CD14-positive monocyte (primary cell): ENCODE measurements around the gene ITIH3. TPM values are rescaled to one million over a fixed set of nuclear protein-coding genes. Genes with fewer than 3 reads are reported as not detected.
A peak's percentile ranks its signal among the peaks of the same experiment; 100 is the strongest.

Source experiments
- DNase-seq, 3 donors: peaks; one replicate each; pipeline ENCODE4 v3.0.0-alpha.2; 2011 to 2022
- H2AFZ ChIP-seq: 2 replicates; pipeline ENCODE4 v1.6.0; 2012; ENCODE audit warnings: mild to moderate bottlenecking, low read depth, low read length, inconsistent platforms; ENCODE audit not compliant: insufficient read depth, poor library complexity, severe bottlenecking
- H3K27ac ChIP-seq, 2 donors: 1 replicate in 1 of 2; 2 replicates in 1 of 2; pipeline ENCODE4 v1.5.1; 2012 to 2013; ENCODE audit warnings: low read length in 2 of 2, control low read depth in 1 of 2, inconsistent platforms in 1 of 2, low read depth in 1 of 2, mild to moderate bottlenecking in 1 of 2
- H3K27me3 ChIP-seq, 2 donors: one replicate each; pipeline versions ENCODE4 v1.6.0 to v1.6.1; 2011 to 2013; ENCODE audit warnings: low read length in 2 of 2; ENCODE audit not compliant: control insufficient read depth in 2 of 2, insufficient read depth in 2 of 2
- H3K36me3 ChIP-seq, 2 donors: replicated peaks in 1 of 2; 1 replicate in 1 of 2; 2 replicates in 1 of 2; pipeline versions ENCODE4 v1.5.1 to v1.6.1; 2012 to 2013; ENCODE audit warnings: low read length in 2 of 2, control low read depth in 1 of 2, inconsistent platforms in 1 of 2, mild to moderate bottlenecking in 1 of 2; ENCODE audit not compliant: insufficient read depth in 2 of 2, control insufficient read depth in 1 of 2
- H3K4me1 ChIP-seq, 2 donors: 1 replicate in 1 of 2; 2 replicates in 1 of 2; pipeline versions ENCODE4 v1.5.1 to v1.6.1; 2012 to 2013; ENCODE audit warnings: low read length in 2 of 2, control low read depth in 1 of 2, inconsistent platforms in 1 of 2, mild to moderate bottlenecking in 1 of 2, moderate library complexity in 1 of 2; ENCODE audit not compliant: insufficient read depth in 2 of 2, control insufficient read depth in 1 of 2
- H3K4me2 ChIP-seq: replicated peaks from 2 replicates; pipeline ENCODE3; 2012; ENCODE audit warnings: low read length, moderate library complexity, mild to moderate bottlenecking; ENCODE audit not compliant: poor library complexity, severe bottlenecking; ENCODE audit errors: extremely low read depth
- H3K4me3 ChIP-seq, 3 experiments: fragments of 200-600 bp in 1 of 3; sonication (generic) in 1 of 3; replicated peaks in 1 of 3; 1 replicate in 2 of 3; 2 replicates in 1 of 3; pipeline ENCODE4 v1.5.1; 2011 to 2013; ENCODE audit warnings: low read length in 3 of 3, mild to moderate bottlenecking in 3 of 3, control low read depth in 2 of 3, low read depth in 2 of 3, inconsistent platforms in 1 of 3, moderate library complexity in 1 of 3
- H3K79me2 ChIP-seq: 2 replicates; pipeline ENCODE4 v1.6.0; 2012; ENCODE audit warnings: mild to moderate bottlenecking, control low read depth, inconsistent platforms, low read length, moderate library complexity; ENCODE audit not compliant: insufficient read depth
- H3K9ac ChIP-seq: 2 replicates; pipeline ENCODE4 v1.6.0; 2017; ENCODE audit warnings: low read length, mild to moderate bottlenecking; ENCODE audit not compliant: insufficient read depth, poor library complexity, severe bottlenecking
- H3K9me3 ChIP-seq, 2 donors: replicated peaks in 1 of 2; 1 replicate in 1 of 2; 2 replicates in 1 of 2; pipeline versions ENCODE4 v1.5.1 to v1.6.1; 2012 to 2013; ENCODE audit warnings: low read length in 2 of 2, control low read depth in 1 of 2; ENCODE audit not compliant: control insufficient read depth in 1 of 2, insufficient read depth in 1 of 2
- H4K20me1 ChIP-seq: 2 replicates; pipeline ENCODE4 v1.6.0; 2012; ENCODE audit warnings: mild to moderate bottlenecking, low read length, control low read depth, moderate library complexity; ENCODE audit not compliant: insufficient read depth
- H3K27ac Mint-ChIP-seq, 7 donors: one replicate each; pipeline ENCODE4 v1.8.0; 2020; ENCODE audit warnings: mild to moderate bottlenecking in 7 of 7, mixed read lengths in 7 of 7, moderate library complexity in 6 of 7, inconsistent platforms in 2 of 7
- H3K27me3 Mint-ChIP-seq, 3 donors: one replicate each; pipeline ENCODE4 v1.8.0; 2021 to 2022; ENCODE audit warnings: low read depth in 3 of 3, mild to moderate bottlenecking in 3 of 3, mixed read lengths in 3 of 3, moderate library complexity in 3 of 3, inconsistent platforms in 1 of 3
- H3K36me3 Mint-ChIP-seq, 2 donors: one replicate each; pipeline ENCODE4 v1.8.0; 2020; ENCODE audit warnings: mixed read lengths in 2 of 2, inconsistent platforms in 1 of 2, mild to moderate bottlenecking in 1 of 2
- H3K4me1 Mint-ChIP-seq: one replicate; pipeline ENCODE4 v1.8.0; 2020; ENCODE audit warnings: mild to moderate bottlenecking, mixed read lengths
- H3K4me3 Mint-ChIP-seq, 2 donors: one replicate each; pipeline ENCODE4 v1.8.0; 2020; ENCODE audit warnings: mild to moderate bottlenecking in 2 of 2, mixed read lengths in 2 of 2, moderate library complexity in 1 of 2
- H3K9me3 Mint-ChIP-seq, 7 donors: one replicate each; pipeline ENCODE4 v1.8.0; 2020 to 2022; ENCODE audit warnings: mixed read lengths in 7 of 7, mild to moderate bottlenecking in 6 of 7, moderate library complexity in 6 of 7, inconsistent platforms in 2 of 7
- WGBS: methylation state at CpG from one replicate; pipeline ENCODE4 v1.1.5; 2013; ENCODE audit warnings: missing lambda C conversion rate; ENCODE audit not compliant: insufficient coverage; 5-methylcytosine and 5-hydroxymethylcytosine counted together
- intact Hi-C, 2 donors: fragments of 100-400 bp; cut with micrococcal nuclease; formaldehyde crosslinking; loops; one replicate each; pipeline versions ENCODE4 v1.15.0 to v1.15.1; 2023
- polyA plus RNA-seq, 3 donors: library from polyadenylated mRNA; depleted of rRNA in 1 of 3; unstranded in 2 of 3; stranded (reverse) in 1 of 3; fragments of 300-500 nt in 2 of 3; fragments of >200 nt in 1 of 3; fragmentation: Illumina TruSeq in 2 of 3; gene quantifications; 1 replicate in 2 of 3; 2 replicates in 1 of 3; pipeline ENCODE4 v1.2.3, GENCODE V29; 2012 to 2021
- TF ChIP-seq, protein P1 (sequence below): fragments of 200-600 bp; IDR thresholded peaks from one replicate; pipeline ENCODE4 v1.8.0; 2022; ENCODE audit warnings: antibody characterized with exemption, mild to moderate bottlenecking

The ITIH3 gene
- polyA plus RNA-seq, 3 donors, result 0.07 TPM; not detected in 2

DNA sequence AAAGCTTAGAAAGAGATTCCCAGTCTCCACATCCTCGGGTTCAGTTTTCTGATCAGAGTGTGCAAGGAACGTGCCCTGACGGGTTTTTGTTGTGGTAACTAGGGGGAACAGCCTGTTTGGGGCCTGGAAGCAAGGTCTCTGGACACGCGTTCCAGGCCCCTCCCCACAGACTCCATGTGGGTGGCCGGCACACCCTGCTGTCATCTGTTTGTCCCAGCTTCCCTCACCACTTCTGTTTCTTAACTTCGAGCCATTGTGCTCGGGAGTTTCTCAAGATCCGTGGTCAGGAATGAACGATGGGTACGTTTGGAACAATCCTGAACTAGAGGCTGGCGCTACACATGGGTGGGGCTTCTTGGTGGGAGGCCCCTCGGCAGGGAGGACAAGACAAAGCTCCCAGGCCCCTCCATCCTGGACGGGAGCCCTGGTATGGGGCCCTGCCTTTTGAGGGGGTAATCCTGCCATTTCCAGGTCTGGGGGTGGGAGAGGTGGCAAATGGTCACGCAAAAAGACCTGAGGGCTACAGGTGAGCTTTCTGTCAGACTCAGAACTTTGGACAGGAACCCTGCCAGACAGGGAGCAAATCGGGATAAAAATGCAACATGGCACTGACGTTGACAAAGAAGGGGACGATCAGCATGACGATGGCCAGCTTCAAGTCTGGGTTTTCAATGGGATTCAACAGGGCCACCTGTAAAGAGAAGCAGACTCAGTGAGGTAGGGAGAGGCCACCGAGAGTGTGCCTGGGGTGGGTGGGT, 48.7 kb downstream of the ITIH3 start:
- TF ChIP-seq, protein P1, sequence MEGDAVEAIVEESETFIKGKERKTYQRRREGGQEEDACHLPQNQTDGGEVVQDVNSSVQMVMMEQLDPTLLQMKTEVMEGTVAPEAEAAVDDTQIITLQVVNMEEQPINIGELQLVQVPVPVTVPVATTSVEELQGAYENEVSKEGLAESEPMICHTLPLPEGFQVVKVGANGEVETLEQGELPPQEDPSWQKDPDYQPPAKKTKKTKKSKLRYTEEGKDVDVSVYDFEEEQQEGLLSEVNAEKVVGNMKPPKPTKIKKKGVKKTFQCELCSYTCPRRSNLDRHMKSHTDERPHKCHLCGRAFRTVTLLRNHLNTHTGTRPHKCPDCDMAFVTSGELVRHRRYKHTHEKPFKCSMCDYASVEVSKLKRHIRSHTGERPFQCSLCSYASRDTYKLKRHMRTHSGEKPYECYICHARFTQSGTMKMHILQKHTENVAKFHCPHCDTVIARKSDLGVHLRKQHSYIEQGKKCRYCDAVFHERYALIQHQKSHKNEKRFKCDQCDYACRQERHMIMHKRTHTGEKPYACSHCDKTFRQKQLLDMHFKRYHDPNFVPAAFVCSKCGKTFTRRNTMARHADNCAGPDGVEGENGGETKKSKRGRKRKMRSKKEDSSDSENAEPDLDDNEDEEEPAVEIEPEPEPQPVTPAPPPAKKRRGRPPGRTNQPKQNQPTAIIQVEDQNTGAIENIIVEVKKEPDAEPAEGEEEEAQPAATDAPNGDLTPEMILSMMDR, result no peak
- H3K4me1 Mint-ChIP-seq, result peaks cover 39% of the 10 kb centered on the region
- peak overlapping the region in 1 of 2 donors; percentile 18 for H3K27ac ChIP-seq
- no peak overlapping the region for H3K9ac ChIP-seq
- H3K79me2 ChIP-seq, result no peaks in the 10 kb centered on the region
- no peaks in the 10 kb centered on the region for H3K9me3 ChIP-seq
- H3K27ac Mint-ChIP-seq, result peak overlapping the region; percentile 50 to 85 (median 69)
- H2AFZ ChIP-seq, result no peak overlapping the region
- 50% methylated on average over 15 of the region's 20 CpGs for WGBS
- no peak overlapping the region for H3K4me2 ChIP-seq
- no peaks in the 10 kb centered on the region for H3K27me3 ChIP-seq
- DNase-seq, result no peak
- H3K4me1 ChIP-seq, result peaks cover 33 to 36% of the 10 kb centered on the region in 2 donors
- no peak overlapping the region for H3K4me3 ChIP-seq
- peaks cover 54 to 81% of the 10 kb centered on the region in 2 donors for H3K36me3 ChIP-seq
- intact Hi-C loops, result loop anchor here in 1 of 2 donors (10.0 kb wide), 1 partner anchor 232 kb away; no protein-coding TSS in a partner anchor
- H3K9me3 Mint-ChIP-seq, result peaks cover 0 to 2% (median 0%) of the 10 kb centered on the region in 7 donors
- H3K36me3 Mint-ChIP-seq, result peaks cover 68 to 87% of the 10 kb centered on the region in 2 donors
- no peak overlapping the region for H3K4me3 Mint-ChIP-seq
- H4K20me1 ChIP-seq, result no peaks in the 10 kb centered on the region
- peaks cover 0 to 2% (median 0%) of the 10 kb centered on the region in 3 donors for H3K27me3 Mint-ChIP-seq

DNA sequence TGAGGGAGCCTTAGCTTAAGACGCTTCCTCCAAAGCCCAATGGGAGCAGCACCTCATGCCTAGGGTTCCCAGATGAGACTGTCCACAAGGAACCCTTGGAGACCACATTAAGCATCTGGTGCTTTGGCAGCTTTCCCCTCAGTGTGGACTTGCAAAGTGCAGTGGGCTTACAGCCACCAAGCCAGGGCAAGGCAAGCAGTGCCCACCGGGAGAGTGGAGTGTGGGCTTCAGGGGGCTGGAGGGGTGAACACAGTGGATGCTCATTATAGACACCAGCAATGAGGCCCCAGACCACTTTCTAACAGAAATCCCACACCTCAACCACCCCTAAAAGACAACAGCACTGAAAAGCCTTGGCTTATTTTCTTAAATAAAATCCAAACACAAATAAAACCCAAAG, 49.3 kb downstream of the ITIH3 start:
- Histone ChIP-seq H3K9ac (no peak overlapping the region), H3K79me2 (no peaks in the 10 kb centered on the region), H3K4me1 (peaks cover 33 to 36% of the 10 kb centered on the region in 2 donors), H3K4me3 (no peak overlapping the region), H3K27me3 (no peaks in the 10 kb centered on the region), H4K20me1 (no peaks in the 10 kb centered on the region), H3K4me2 (no peak overlapping the region), H3K36me3 (peaks cover 57 to 81% of the 10 kb centered on the region in 2 donors), H3K9me3 (no peaks in the 10 kb centered on the region), H3K27ac (no peak overlapping the region), H2AFZ (no peak overlapping the region)
- Mint-ChIP-seq H3K9me3 (peaks cover 0 to 2% (median 0%) of the 10 kb centered on the region in 7 donors), H3K4me3 (no peak overlapping the region), H3K27me3 (peaks cover 0 to 2% (median 0%) of the 10 kb centered on the region in 3 donors), H3K4me1 (peaks cover 39% of the 10 kb centered on the region), H3K27ac (peak overlapping the region in 2 of 7 donors; percentile 36 to 79), H3K36me3 (peaks cover 71 to 87% of the 10 kb centered on the region in 2 donors)
- 100% methylated on average over 1 of the region's 2 CpGs for WGBS
- DNase-seq, result no peak
- intact Hi-C loops, result loop anchor here in 1 of 2 donors (10.0 kb wide), 1 partner anchor 231 kb away; no protein-coding TSS in a partner anchor
- TF ChIP-seq, protein P1, result no peak
